NCI-H1092 treated with DMSO at 0.1 percent for 48 hours (cell line): Measurements from ENCODE around the gene IL22.

ENCODE experiments used
- DNase-seq: peaks from one replicate; lab custom pipeline; 2025; lab: John Stamatoyannopoulos, UW

The IL22 gene

GRCh38 chr12:68253504-68253903 is at the start of gene IL22:
IL22 (minus strand) TSS chr12:68253604; CDS start chr12:68253448, 156 bp downstream.
- DNase-seq = no peak

GRCh38 chr12:68297929-68298328 is 44.5 kb upstream of the IL22 start:
- DNase-seq = no peak

GRCh38 chr12:68294251-68294650 is 40.8 kb upstream of the IL22 start:
- DNase-seq = no peak

- no peak for DNase-seq
Measured at GRCh38 chr12:68293347-68293746, 39.9 kb upstream of the IL22 start.

- DNase-seq = no peak
Measured at GRCh38 chr12:68292151-68292943, 38.9 kb upstream of the IL22 start.

GRCh38 chr12:68291396-68292036 is 38.1 kb upstream of the IL22 start:
- DNase-seq = no peak

GRCh38 chr12:68290126-68290525 is 36.7 kb upstream of the IL22 start:
- no peak for DNase-seq

- DNase-seq = no peak
Measured at GRCh38 chr12:68287106-68287505, 33.7 kb upstream of the IL22 start.

GRCh38 chr12:68286396-68286795 is 33.0 kb upstream of the IL22 start:
- no peak for DNase-seq

GRCh38 chr12:68285541-68285940 is 32.1 kb upstream of the IL22 start:
- no peak for DNase-seq

- DNase-seq = no peak
Measured at GRCh38 chr12:68281322-68282077, 28.1 kb upstream of the IL22 start.

- no peak for DNase-seq
Measured at GRCh38 chr12:68280240-68280639, 26.8 kb upstream of the IL22 start.

GRCh38 chr12:68279227-68280054 is 26.0 kb upstream of the IL22 start:
- DNase-seq = peak; percentile 2

- DNase-seq = no peak
Measured at GRCh38 chr12:68276402-68276930, 23.1 kb upstream of the IL22 start.

- DNase-seq = no peak
Measured at GRCh38 chr12:68272732-68273131, 19.3 kb upstream of the IL22 start.

- DNase-seq = no peak
Measured at GRCh38 chr12:68271346-68271745, 17.9 kb upstream of the IL22 start.

GRCh38 chr12:68270358-68270757 is 17.0 kb upstream of the IL22 start:
- DNase-seq = no peak

GRCh38 chr12:68269779-68270178 is 16.4 kb upstream of the IL22 start:
- DNase-seq = no peak

- DNase-seq = no peak
Measured at GRCh38 chr12:68268967-68269366, 15.6 kb upstream of the IL22 start.

GRCh38 chr12:68267892-68268396 is 14.5 kb upstream of the IL22 start:
- no peak for DNase-seq

GRCh38 chr12:68264857-68265256 is 11.5 kb upstream of the IL22 start:
- DNase-seq = no peak
